ENCODE results near the gene WDR54. TPM values are rescaled to one million over a fixed set of nuclear protein-coding genes. Genes with fewer than 3 reads are reported as not detected.

The WDR54 gene
- total RNA-seq, 2 experiments from 2014 or later: 88.9 to 94.4 TPM

- Mint-ChIP-seq H3K27me3 (peaks cover 5% of the 10 kb centered on the region), H3K4me3 (peak overlapping the region; percentile 90), H3K27ac (peak overlapping the region; percentile 19), H3K4me1 (peaks cover 4% of the 10 kb centered on the region), H3K36me3 (no peaks in the 10 kb centered on the region), H3K9me3 (no peaks in the 10 kb centered on the region)
- POLR2A ChIA-PET: interaction anchor here (0.7 to 2.7 kb wide), 6 partner anchors 25 to 212 kb away, joined by 3 to 14 read pairs (median 5); partner anchors contain the start of genes C2orf81, MOB1A and WDR54
- ATAC-seq (ENCODE audit: low read depth) (no peak), DNase-seq (no peak)
These were observed 30.9 kb upstream of the WDR54 start for GRCh38 chr2:74390606-74391005.

- ATAC-seq (ENCODE audit: low read depth): peak; percentile 35
- DNase-seq: no peak
- H3K4me3 Mint-ChIP-seq: peak overlapping the region; percentile 90
- H3K4me1 Mint-ChIP-seq: peaks cover 4% of the 10 kb centered on the region
- H3K9me3 Mint-ChIP-seq: no peaks in the 10 kb centered on the region
- POLR2A ChIA-PET: interaction anchor here (0.7 to 2.7 kb wide), 14 partner anchors 26 to 213 kb away, joined by 3 to 14 read pairs (median 3); partner anchors contain the start of genes C2orf81, MOB1A, MTHFD2 and WBP1
- H3K27ac Mint-ChIP-seq: peak overlapping the region; percentile 99
- H3K27me3 Mint-ChIP-seq: peaks cover 5% of the 10 kb centered on the region
- no peaks in the 10 kb centered on the region for H3K36me3 Mint-ChIP-seq
These were observed 30.3 kb upstream of the WDR54 start for GRCh38 chr2:74391209-74391579.

- no peaks in the 10 kb centered on the region for H3K9me3 Mint-ChIP-seq
- peaks cover 5% of the 10 kb centered on the region for H3K27me3 Mint-ChIP-seq
- H3K4me3 Mint-ChIP-seq: peak overlapping the region; percentile 90
- DNase-seq: peak; percentile 97
- H3K27ac Mint-ChIP-seq: peak overlapping the region; percentile 99
- ATAC-seq (ENCODE audit: low read depth): peak; percentile 85
- peaks cover 4% of the 10 kb centered on the region for H3K4me1 Mint-ChIP-seq
- POLR2A ChIA-PET: interaction anchor here (0.7 to 2.7 kb wide), 13 partner anchors 26 to 193 kb away, joined by 3 to 14 read pairs (median 3); partner anchors contain the start of genes C2orf81, MTHFD2, WBP1 and WDR54
- H3K36me3 Mint-ChIP-seq: no peaks in the 10 kb centered on the region
These were observed 29.7 kb upstream of the WDR54 start for GRCh38 chr2:74391580-74392448.

- H3K4me3 Mint-ChIP-seq: peak overlapping the region; percentile 90
- no peaks in the 10 kb centered on the region for H3K9me3 Mint-ChIP-seq
- no peaks in the 10 kb centered on the region for H3K36me3 Mint-ChIP-seq
- DNase-seq (no peak), ATAC-seq (ENCODE audit: low read depth) (no peak)
- POLR2A ChIA-PET: interaction anchor here (1.3 to 2.7 kb wide), 5 partner anchors 29 to 142 kb away, joined by 3 to 14 read pairs (median 6); partner anchors contain the start of genes C2orf81, WBP1 and WDR54
- H3K27me3 Mint-ChIP-seq: peaks cover 5% of the 10 kb centered on the region
- H3K27ac Mint-ChIP-seq: no peak overlapping the region
- peaks cover 4% of the 10 kb centered on the region for H3K4me1 Mint-ChIP-seq
These were observed 29.1 kb upstream of the WDR54 start for GRCh38 chr2:74392449-74392743.

GRCh38 chr2:74393525-74393924 is 28.0 kb upstream of the WDR54 start:
- Mint-ChIP-seq H3K4me3 (no peak overlapping the region), H3K36me3 (no peaks in the 10 kb centered on the region), H3K27ac (no peak overlapping the region), H3K4me1 (peaks cover 4% of the 10 kb centered on the region), H3K9me3 (no peaks in the 10 kb centered on the region), H3K27me3 (peaks cover 5% of the 10 kb centered on the region)
- POLR2A ChIA-PET: no interaction called here
- DNase-seq (no peak), ATAC-seq (ENCODE audit: low read depth) (no peak)

GRCh38 chr2:74396149-74396548 is 25.4 kb upstream of the WDR54 start:
- H3K9me3 Mint-ChIP-seq: no peaks in the 10 kb centered on the region
- peaks cover 5% of the 10 kb centered on the region for H3K27me3 Mint-ChIP-seq
- DNase-seq: no peak
- ATAC-seq (ENCODE audit: low read depth): no peak
- no peak overlapping the region for H3K27ac Mint-ChIP-seq
- POLR2A ChIA-PET: no interaction called here
- H3K4me3 Mint-ChIP-seq: no peak overlapping the region
- H3K36me3 Mint-ChIP-seq: no peaks in the 10 kb centered on the region
- H3K4me1 Mint-ChIP-seq: peaks cover 8% of the 10 kb centered on the region

GRCh38 chr2:74399785-74400184 is 21.7 kb upstream of the WDR54 start:
- POLR2A ChIA-PET: no interaction called here
- Mint-ChIP-seq H3K27me3 (peaks cover 11% of the 10 kb centered on the region), H3K36me3 (no peaks in the 10 kb centered on the region), H3K4me1 (peaks cover 7% of the 10 kb centered on the region), H3K27ac (no peak overlapping the region), H3K9me3 (no peaks in the 10 kb centered on the region), H3K4me3 (no peak overlapping the region)
- DNase-seq (no peak), ATAC-seq (ENCODE audit: low read depth) (peak; percentile 77)

- DNase-seq (no peak), ATAC-seq (ENCODE audit: low read depth) (no peak)
- POLR2A ChIA-PET: no interaction called here
- H3K36me3 Mint-ChIP-seq: no peaks in the 10 kb centered on the region
- H3K27me3 Mint-ChIP-seq: peaks cover 21% of the 10 kb centered on the region
- H3K4me3 Mint-ChIP-seq: no peak overlapping the region
- peaks cover 10% of the 10 kb centered on the region for H3K4me1 Mint-ChIP-seq
- H3K27ac Mint-ChIP-seq: no peak overlapping the region
- H3K9me3 Mint-ChIP-seq: no peaks in the 10 kb centered on the region
These were observed 19.6 kb upstream of the WDR54 start for GRCh38 chr2:74401891-74402290.

GRCh38 chr2:74406035-74406434 is 15.5 kb upstream of the WDR54 start:
- H3K36me3 Mint-ChIP-seq: no peaks in the 10 kb centered on the region
- POLR2A ChIA-PET: no interaction called here
- no peak for DNase-seq
- peaks cover 27% of the 10 kb centered on the region for H3K27me3 Mint-ChIP-seq
- ATAC-seq (ENCODE audit: low read depth): no peak
- H3K9me3 Mint-ChIP-seq: no peaks in the 10 kb centered on the region
- H3K27ac Mint-ChIP-seq: no peak overlapping the region
- peaks cover 4% of the 10 kb centered on the region for H3K4me1 Mint-ChIP-seq
- H3K4me3 Mint-ChIP-seq: no peak overlapping the region

- peaks cover 24% of the 10 kb centered on the region for H3K27me3 Mint-ChIP-seq
- H3K27ac Mint-ChIP-seq: no peak overlapping the region
- POLR2A ChIA-PET: no interaction called here
- peaks cover 4% of the 10 kb centered on the region for H3K4me1 Mint-ChIP-seq
- no peak overlapping the region for H3K4me3 Mint-ChIP-seq
- ATAC-seq (ENCODE audit: low read depth): no peak
- DNase-seq: no peak
- H3K36me3 Mint-ChIP-seq: no peaks in the 10 kb centered on the region
- H3K9me3 Mint-ChIP-seq: no peaks in the 10 kb centered on the region
These were observed 13.8 kb upstream of the WDR54 start for GRCh38 chr2:74407682-74408081.

GRCh38 chr2:74413001-74413698 is 8.4 kb upstream of the WDR54 start:
- Mint-ChIP-seq H3K27ac (peak overlapping the region; percentile 23), H3K27me3 (peaks cover 4% of the 10 kb centered on the region), H3K4me3 (peak overlapping the region; percentile 20), H3K4me1 (peaks cover 14% of the 10 kb centered on the region), H3K9me3 (no peaks in the 10 kb centered on the region), H3K36me3 (no peaks in the 10 kb centered on the region)
- ATAC-seq (ENCODE audit: low read depth): no peak
- DNase-seq: no peak
- POLR2A ChIA-PET: interaction anchor here (0.9 kb wide), 1 partner anchor 8 kb away, joined by 3 read pairs; the partner anchor contains the start of genes C2orf81 and WDR54

GRCh38 chr2:74414441-74414840 is 7.1 kb upstream of the WDR54 start:
- Mint-ChIP-seq H3K9me3 (no peaks in the 10 kb centered on the region), H3K4me1 (peaks cover 14% of the 10 kb centered on the region), H3K4me3 (peak overlapping the region; percentile 11), H3K27me3 (peaks cover 2% of the 10 kb centered on the region), H3K36me3 (no peaks in the 10 kb centered on the region), H3K27ac (no peak overlapping the region)
- POLR2A ChIA-PET: interaction anchor here (1.1 kb wide), 2 partner anchors 42 to 58 kb away, joined by 3 to 4 read pairs; partner anchors contain the start of gene MRPL53
- ATAC-seq (ENCODE audit: low read depth) (no peak), DNase-seq (no peak)

GRCh38 chr2:74414881-74415761 is 6.4 kb upstream of the WDR54 start:
- peak; percentile 32 for ATAC-seq (ENCODE audit: low read depth)
- peak; percentile 50 for DNase-seq
- Mint-ChIP-seq H3K4me1 (peaks cover 15% of the 10 kb centered on the region), H3K36me3 (no peaks in the 10 kb centered on the region), H3K4me3 (peak overlapping the region; percentile 71), H3K27me3 (peaks cover 2% of the 10 kb centered on the region), H3K27ac (no peak overlapping the region), H3K9me3 (no peaks in the 10 kb centered on the region)
- POLR2A ChIA-PET: interaction anchor here (0.7 to 1.8 kb wide), 4 partner anchors 41 to 635 kb away, joined by 3 to 7 read pairs (median 4); partner anchors contain the start of genes MRPL53 and WBP1

Data from activated naive CD8-positive, alpha-beta T cell treated with anti-CD3 and anti-CD28 coated beads, Interleukin-2, amount 10 ng/mL, durations not matched to agents 7 days and 5 days (primary cell).